ENCODE data around the gene TLE6. TPM values are rescaled to one million over a fixed set of nuclear protein-coding genes. Genes with fewer than 3 reads are reported as not detected.
"Not testable (repeated sequence)": the region's sequence is repeated elsewhere in the genome, so short reads cannot be mapped to it uniquely, and the experiment has no call there.

TLE6 gene
- total and polyA plus RNA-seq, 2 donors from 2014 or later: 3.7 to 5.2 TPM

GRCh38 chr19:3010871-3011270, 33.5 kb downstream of the TLE6 start:
- no peak overlapping the region for H3K9ac ChIP-seq (ENCODE audit: low read length in 3 of 3)
- no peak overlapping the region for H3K4me3 ChIP-seq (ENCODE audit: low read length in 3 of 3)
- DNase-seq: no peak
- H3K4me1 ChIP-seq (ENCODE audit: control insufficient read depth in 2 of 3, insufficient read depth in 2 of 3, low read depth in 1 of 3, low read length in 3 of 3): no peaks in the 10 kb centered on the region
- no peaks in the 10 kb centered on the region for H3K9me3 ChIP-seq (ENCODE audit: control insufficient read depth in 2 of 3, insufficient read depth in 1 of 3, low read length in 3 of 3)
- no peak for TF ChIP-seq CTCF (IDR thresholded peaks at IDR 0.05; ENCODE audit: borderline replicate concordance, extremely low read depth, insufficient read depth)
- peaks cover 0 to 18% (median 5%) of the 10 kb centered on the region in 3 donors for H3K36me3 ChIP-seq (ENCODE audit: control insufficient read depth in 2 of 3, insufficient read depth in 3 of 3, low read length in 3 of 3)
- FAIRE-seq: no peak
- no peaks in the 10 kb centered on the region for H3K27me3 ChIP-seq (ENCODE audit: control insufficient read depth, insufficient read depth, low read length)
- intact Hi-C loops (cut with DNase I): no loop called here
- no peak overlapping the region for H3K27ac ChIP-seq (ENCODE audit: low read depth in 2 of 2, low read length in 2 of 2)

- intact Hi-C loops (cut with DNase I); H3K27ac ChIP-seq (ENCODE audit: low read depth in 2 of 2, low read length in 2 of 2); H3K9me3 ChIP-seq (ENCODE audit: control insufficient read depth in 2 of 3, insufficient read depth in 1 of 3, low read length in 3 of 3); H3K4me3 ChIP-seq (ENCODE audit: low read length in 3 of 3); H3K9ac ChIP-seq (ENCODE audit: low read length in 3 of 3); FAIRE-seq; DNase-seq; H3K27me3 ChIP-seq (ENCODE audit: control insufficient read depth, insufficient read depth, low read length); H3K4me1 ChIP-seq (ENCODE audit: control insufficient read depth in 2 of 3, insufficient read depth in 2 of 3, low read depth in 1 of 3, low read length in 3 of 3): not testable (repeated sequence)
- peaks cover 0 to 18% (median 5%) of the 10 kb centered on the region in 3 donors for H3K36me3 ChIP-seq (ENCODE audit: control insufficient read depth in 2 of 3, insufficient read depth in 3 of 3, low read length in 3 of 3)
These were observed 34.7 kb downstream of the TLE6 start for GRCh38 chr19:3012059-3012458.

- no peak overlapping the region for H3K9ac ChIP-seq (ENCODE audit: low read length in 3 of 3)
- intact Hi-C loops (cut with DNase I): no loop called here
- H3K27me3 ChIP-seq (ENCODE audit: control insufficient read depth, insufficient read depth, low read length): no peaks in the 10 kb centered on the region
- H3K4me1 ChIP-seq (ENCODE audit: control insufficient read depth in 2 of 3, insufficient read depth in 2 of 3, low read depth in 1 of 3, low read length in 3 of 3): no peaks in the 10 kb centered on the region
- peaks cover 0 to 18% (median 5%) of the 10 kb centered on the region in 3 donors for H3K36me3 ChIP-seq (ENCODE audit: control insufficient read depth in 2 of 3, insufficient read depth in 3 of 3, low read length in 3 of 3)
- TF ChIP-seq CTCF (IDR thresholded peaks at IDR 0.05; ENCODE audit: borderline replicate concordance, extremely low read depth, insufficient read depth): no peak
- DNase-seq (no peak), FAIRE-seq (no peak)
- no peak overlapping the region for H3K4me3 ChIP-seq (ENCODE audit: low read length in 3 of 3)
- H3K9me3 ChIP-seq (ENCODE audit: control insufficient read depth in 2 of 3, insufficient read depth in 1 of 3, low read length in 3 of 3): no peaks in the 10 kb centered on the region
- H3K27ac ChIP-seq (ENCODE audit: low read depth in 2 of 2, low read length in 2 of 2): no peak overlapping the region
These were observed 35.4 kb downstream of the TLE6 start for GRCh38 chr19:3012621-3013262.

- DNase-seq (no peak), FAIRE-seq (no peak)
- intact Hi-C loops (cut with DNase I): no loop called here
- no peaks in the 10 kb centered on the region for H3K4me1 ChIP-seq (ENCODE audit: control insufficient read depth in 2 of 3, insufficient read depth in 2 of 3, low read depth in 1 of 3, low read length in 3 of 3)
- no peak overlapping the region for H3K4me3 ChIP-seq (ENCODE audit: low read length in 3 of 3)
- no peaks in the 10 kb centered on the region for H3K27me3 ChIP-seq (ENCODE audit: control insufficient read depth, insufficient read depth, low read length)
- no peak overlapping the region for H3K27ac ChIP-seq (ENCODE audit: low read depth in 2 of 2, low read length in 2 of 2)
- no peaks in the 10 kb centered on the region for H3K9me3 ChIP-seq (ENCODE audit: control insufficient read depth in 2 of 3, insufficient read depth in 1 of 3, low read length in 3 of 3)
- H3K9ac ChIP-seq (ENCODE audit: low read length in 3 of 3): no peak overlapping the region
- H3K36me3 ChIP-seq (ENCODE audit: control insufficient read depth in 2 of 3, insufficient read depth in 3 of 3, low read length in 3 of 3): peaks cover 0 to 18% (median 5%) of the 10 kb centered on the region in 3 donors
- no peak for TF ChIP-seq CTCF (IDR thresholded peaks at IDR 0.05; ENCODE audit: borderline replicate concordance, extremely low read depth, insufficient read depth)
These were observed 35.9 kb downstream of the TLE6 start for GRCh38 chr19:3013263-3013725.
